PC-9 (cell line): ENCODE results near the gene TSPYL4.

Experiments used
- EZH2 ChIP-seq: fragments of 200-600 bp; sonication (generic); IDR thresholded peaks from 2 replicates; pipeline ENCODE4 v1.8.0; 2017; ENCODE audit warnings: antibody characterized with exemption, low read depth
- TF ChIP-seq, protein P1 (sequence below): fragments of 200-600 bp; sonication (generic); conservative IDR thresholded peaks from 2 replicates; pipeline ENCODE4 v1.6.1; 2017; ENCODE audit warnings: mixed run types, antibody characterized with exemption, mild to moderate bottlenecking, moderate library complexity

DNA sequence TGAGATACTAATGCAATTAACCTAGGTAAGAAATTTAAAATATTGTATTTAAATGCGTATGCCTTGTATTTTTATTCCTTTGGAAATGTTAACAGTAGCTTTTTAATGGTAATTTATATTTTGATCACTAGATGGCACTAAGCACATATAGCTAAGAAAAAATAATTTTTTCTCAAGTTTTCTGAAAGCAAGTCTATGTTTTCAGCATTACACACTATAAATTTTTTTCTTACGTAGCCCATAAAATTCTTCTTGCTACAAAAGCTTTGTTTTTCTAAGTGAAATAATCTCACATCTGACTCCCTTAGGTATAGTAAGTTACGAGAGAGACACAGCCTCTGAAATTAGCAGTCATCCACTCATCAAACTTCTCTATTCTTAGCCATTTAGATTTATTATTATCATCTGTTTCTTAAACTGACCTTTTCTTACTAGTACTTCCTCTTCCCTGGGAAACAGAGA is 35.7 kb downstream of the TSPYL4 start:
- TF ChIP-seq, protein P1, sequence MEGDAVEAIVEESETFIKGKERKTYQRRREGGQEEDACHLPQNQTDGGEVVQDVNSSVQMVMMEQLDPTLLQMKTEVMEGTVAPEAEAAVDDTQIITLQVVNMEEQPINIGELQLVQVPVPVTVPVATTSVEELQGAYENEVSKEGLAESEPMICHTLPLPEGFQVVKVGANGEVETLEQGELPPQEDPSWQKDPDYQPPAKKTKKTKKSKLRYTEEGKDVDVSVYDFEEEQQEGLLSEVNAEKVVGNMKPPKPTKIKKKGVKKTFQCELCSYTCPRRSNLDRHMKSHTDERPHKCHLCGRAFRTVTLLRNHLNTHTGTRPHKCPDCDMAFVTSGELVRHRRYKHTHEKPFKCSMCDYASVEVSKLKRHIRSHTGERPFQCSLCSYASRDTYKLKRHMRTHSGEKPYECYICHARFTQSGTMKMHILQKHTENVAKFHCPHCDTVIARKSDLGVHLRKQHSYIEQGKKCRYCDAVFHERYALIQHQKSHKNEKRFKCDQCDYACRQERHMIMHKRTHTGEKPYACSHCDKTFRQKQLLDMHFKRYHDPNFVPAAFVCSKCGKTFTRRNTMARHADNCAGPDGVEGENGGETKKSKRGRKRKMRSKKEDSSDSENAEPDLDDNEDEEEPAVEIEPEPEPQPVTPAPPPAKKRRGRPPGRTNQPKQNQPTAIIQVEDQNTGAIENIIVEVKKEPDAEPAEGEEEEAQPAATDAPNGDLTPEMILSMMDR, result peak; percentile 78
- TF ChIP-seq EZH2, result no peak
